Neural cell (in vitro differentiated cells): ENCODE measurements around the gene RBM20. TPM values are rescaled to one million over a fixed set of nuclear protein-coding genes. Genes with fewer than 3 reads are reported as not detected.

Source experiments
- H2AFZ ChIP-seq: fragments of 200-600, 300-800 bp; sonication (generic), shearing (Covaris generic); 2 replicates; pipeline ENCODE4 v1.6.0; 2014; ENCODE audit warnings: low read depth, mild to moderate bottlenecking, antibody characterized with exemption, low read length, moderate library complexity
- H3F3A ChIP-seq: fragments of 200-600 bp; shearing (Covaris generic); 2 replicates; pipeline ENCODE4 v1.6.1; 2016; ENCODE audit warnings: mild to moderate bottlenecking, moderate library complexity, mixed read lengths, antibody characterized with exemption, low read length; ENCODE audit not compliant: insufficient read depth, poor library complexity, severe bottlenecking
- H3K27ac ChIP-seq: fragments of 200-600, 300-800 bp; sonication (generic), shearing (Covaris generic); 2 replicates; pipeline ENCODE4 v1.5.1; 2014; ENCODE audit warnings: mild to moderate bottlenecking, low read length, moderate library complexity
- H3K27me3 ChIP-seq: fragments of 300-800, 200-600 bp; sonication (generic), shearing (Covaris generic); 2 replicates; pipeline ENCODE4 v1.6.0; 2014; ENCODE audit warnings: mild to moderate bottlenecking, low read depth, low read length, moderate library complexity; ENCODE audit not compliant: insufficient read depth
- H3K36me3 ChIP-seq: fragments of 300-800, 200-600 bp; sonication (generic), shearing (Covaris generic); 2 replicates; pipeline ENCODE4 v1.5.1; 2014; ENCODE audit warnings: mild to moderate bottlenecking, antibody characterized with exemption, low read length, moderate library complexity; ENCODE audit not compliant: insufficient read depth
- H3K4me2 ChIP-seq: fragments of 300-800, 200-600 bp; sonication (generic), shearing (Covaris generic); 2 replicates; pipeline ENCODE4 v1.6.0; 2014; ENCODE audit warnings: mild to moderate bottlenecking, low read length
- H3K4me3 ChIP-seq: fragments of 300-800, 200-600 bp; sonication (generic), shearing (Covaris generic); 2 replicates; pipeline ENCODE4 v1.5.1; 2014; ENCODE audit warnings: mild to moderate bottlenecking, low read length, moderate library complexity
- H3K79me2 ChIP-seq: fragments of 200-600 bp; shearing (Covaris generic); replicated peaks from 2 replicates; pipeline ENCODE4 v1.6.0; 2014; ENCODE audit warnings: mild to moderate bottlenecking, low read length, moderate library complexity; ENCODE audit not compliant: insufficient read depth
- H3K9ac ChIP-seq: fragments of 300-800, 200-600 bp; sonication (generic), shearing (Covaris generic); 2 replicates; pipeline ENCODE4 v1.6.1; 2016; ENCODE audit warnings: mild to moderate bottlenecking, low read length, mixed read lengths
- H3K9me2 ChIP-seq: fragments of 200-600 bp; shearing (Covaris generic); 2 replicates; pipeline ENCODE4 v1.6.1; 2016; ENCODE audit warnings: mild to moderate bottlenecking, low read length, mixed read lengths; ENCODE audit not compliant: insufficient read depth
- H3K9me3 ChIP-seq: fragments of 200-600, 300-800 bp; sonication (generic), shearing (Covaris generic); 2 replicates; pipeline ENCODE4 v1.6.1; 2016; ENCODE audit warnings: mild to moderate bottlenecking, mixed run types, low read length, moderate library complexity, mixed read lengths
- H4K20me1 ChIP-seq: fragments of 200-600 bp; shearing (Covaris generic); 2 replicates; pipeline ENCODE4 v1.6.1; 2016; ENCODE audit warnings: mild to moderate bottlenecking, mixed run types; ENCODE audit not compliant: insufficient read depth
- EP300 ChIP-seq: fragments of 450-650 bp; conservative IDR thresholded peaks from 2 replicates; pipeline ENCODE4 v1.6.1; 2014; ENCODE audit warnings: antibody characterized with exemption, mild to moderate bottlenecking, moderate library complexity; ENCODE audit not compliant: poor library complexity, severe bottlenecking
- EZH2 ChIP-seq: fragments of 200-600, 300-800 bp; shearing (Covaris generic), sonication (generic); IDR thresholded peaks from 2 replicates; pipeline ENCODE4 v1.6.1; 2014; ENCODE audit warnings: antibody characterized with exemption, low read length, borderline replicate concordance, mild to moderate bottlenecking; ENCODE audit not compliant: insufficient read depth, poor library complexity, severe bottlenecking
- MXI1 ChIP-seq: fragments of 450-650 bp; conservative IDR thresholded peaks from 2 replicates; pipeline ENCODE4 v1.6.1; 2014; ENCODE audit warnings: antibody characterized with exemption, mild to moderate bottlenecking; ENCODE audit not compliant: poor library complexity, severe bottlenecking
- POLR2AphosphoS5 ChIP-seq: IDR thresholded peaks from 2 replicates; pipeline ENCODE4 v1.6.1; 2012
- RAD21 ChIP-seq: fragments of 450-650 bp; conservative IDR thresholded peaks from 2 replicates; pipeline ENCODE4 v1.6.1; 2014; ENCODE audit warnings: antibody characterized with exemption, mild to moderate bottlenecking, moderate library complexity
- SMC3 ChIP-seq: fragments of 450-650 bp; conservative IDR thresholded peaks from 2 replicates; pipeline ENCODE4 v1.6.1; 2014; ENCODE audit warnings: antibody characterized with exemption, mild to moderate bottlenecking, moderate library complexity; ENCODE audit not compliant: poor library complexity
- TAF1 ChIP-seq: IDR thresholded peaks from 2 replicates; pipeline ENCODE4 v1.6.1; 2012; ENCODE audit warnings: low read depth
- polyA plus RNA-seq: library from polyadenylated mRNA; depleted of rRNA; stranded (reverse); fragments of >200 nt; gene quantifications from 2 replicates; pipeline ENCODE4 v1.2.3, GENCODE V29; 2014
- TF ChIP-seq, protein P1 (sequence below): IDR thresholded peaks from 2 replicates; pipeline ENCODE4 v1.6.1; 2012; ENCODE audit warnings: borderline replicate concordance
- TF ChIP-seq, protein P2 (sequence below): fragments of 450-650 bp; IDR thresholded peaks from 2 replicates; pipeline ENCODE4 v1.5.1; 2014; ENCODE audit warnings: antibody characterized with exemption, mild to moderate bottlenecking, moderate library complexity; ENCODE audit not compliant: poor library complexity, severe bottlenecking

The RBM20 gene
- polyA plus RNA-seq, 1 donor from 2014 or later, result 0.07 TPM

DNA sequence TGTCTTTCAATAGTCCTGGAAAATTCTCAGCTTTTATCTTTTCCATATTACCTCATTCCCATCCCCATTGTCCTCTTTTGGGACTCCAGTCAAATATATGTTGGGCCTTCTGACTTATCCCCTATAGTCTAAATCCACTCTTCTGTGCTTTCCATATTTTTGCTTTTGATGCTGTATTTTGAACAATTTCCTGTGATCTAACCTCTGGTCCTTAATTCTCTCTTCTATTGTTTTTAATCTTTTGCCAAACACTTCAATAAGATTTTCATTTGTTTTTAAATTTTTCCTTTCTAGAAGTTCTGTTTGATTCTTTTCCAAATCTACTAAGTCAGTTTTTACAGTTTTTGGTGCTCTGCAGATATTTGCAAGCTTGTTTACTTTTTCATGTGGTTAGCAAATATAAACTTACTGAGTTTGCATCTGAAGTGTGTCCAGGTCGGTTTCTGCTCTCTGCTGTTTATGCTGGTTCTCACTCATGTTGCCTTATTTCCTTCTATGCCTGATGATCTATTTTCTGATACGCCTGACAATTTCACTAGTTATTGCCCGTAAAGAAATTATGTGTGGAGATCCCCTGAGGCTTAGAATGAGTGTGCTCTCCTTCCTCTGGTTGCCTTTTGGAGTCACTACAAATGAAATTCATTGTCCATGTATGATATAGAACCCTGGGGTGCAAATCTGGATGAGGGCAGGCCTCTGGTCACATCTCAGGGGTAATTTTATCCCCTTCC, 110.4 kb downstream of the RBM20 start:
- Histone ChIP-seq H3F3A (no peaks in the 10 kb centered on the region), H3K4me2 (no peak overlapping the region), H3K36me3 (no peaks in the 10 kb centered on the region), H4K20me1 (no peaks in the 10 kb centered on the region), H3K27ac (no peak overlapping the region), H3K4me3 (no peak overlapping the region), H2AFZ (no peak overlapping the region), H3K9me3 (no peaks in the 10 kb centered on the region), H3K9ac (no peak overlapping the region), H3K27me3 (no peaks in the 10 kb centered on the region), H3K9me2 (no peaks in the 10 kb centered on the region), H3K79me2 (no peaks in the 10 kb centered on the region)
- TF ChIP-seq RAD21 (no peak), EP300 (no peak), TAF1 (no peak), MXI1 (no peak), SMC3 (no peak), EZH2 (no peak), POLR2AphosphoS5 (no peak)
- TF ChIP-seq, protein P1, sequence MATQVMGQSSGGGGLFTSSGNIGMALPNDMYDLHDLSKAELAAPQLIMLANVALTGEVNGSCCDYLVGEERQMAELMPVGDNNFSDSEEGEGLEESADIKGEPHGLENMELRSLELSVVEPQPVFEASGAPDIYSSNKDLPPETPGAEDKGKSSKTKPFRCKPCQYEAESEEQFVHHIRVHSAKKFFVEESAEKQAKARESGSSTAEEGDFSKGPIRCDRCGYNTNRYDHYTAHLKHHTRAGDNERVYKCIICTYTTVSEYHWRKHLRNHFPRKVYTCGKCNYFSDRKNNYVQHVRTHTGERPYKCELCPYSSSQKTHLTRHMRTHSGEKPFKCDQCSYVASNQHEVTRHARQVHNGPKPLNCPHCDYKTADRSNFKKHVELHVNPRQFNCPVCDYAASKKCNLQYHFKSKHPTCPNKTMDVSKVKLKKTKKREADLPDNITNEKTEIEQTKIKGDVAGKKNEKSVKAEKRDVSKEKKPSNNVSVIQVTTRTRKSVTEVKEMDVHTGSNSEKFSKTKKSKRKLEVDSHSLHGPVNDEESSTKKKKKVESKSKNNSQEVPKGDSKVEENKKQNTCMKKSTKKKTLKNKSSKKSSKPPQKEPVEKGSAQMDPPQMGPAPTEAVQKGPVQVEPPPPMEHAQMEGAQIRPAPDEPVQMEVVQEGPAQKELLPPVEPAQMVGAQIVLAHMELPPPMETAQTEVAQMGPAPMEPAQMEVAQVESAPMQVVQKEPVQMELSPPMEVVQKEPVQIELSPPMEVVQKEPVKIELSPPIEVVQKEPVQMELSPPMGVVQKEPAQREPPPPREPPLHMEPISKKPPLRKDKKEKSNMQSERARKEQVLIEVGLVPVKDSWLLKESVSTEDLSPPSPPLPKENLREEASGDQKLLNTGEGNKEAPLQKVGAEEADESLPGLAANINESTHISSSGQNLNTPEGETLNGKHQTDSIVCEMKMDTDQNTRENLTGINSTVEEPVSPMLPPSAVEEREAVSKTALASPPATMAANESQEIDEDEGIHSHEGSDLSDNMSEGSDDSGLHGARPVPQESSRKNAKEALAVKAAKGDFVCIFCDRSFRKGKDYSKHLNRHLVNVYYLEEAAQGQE, result no peak
- TF ChIP-seq, protein P2, sequence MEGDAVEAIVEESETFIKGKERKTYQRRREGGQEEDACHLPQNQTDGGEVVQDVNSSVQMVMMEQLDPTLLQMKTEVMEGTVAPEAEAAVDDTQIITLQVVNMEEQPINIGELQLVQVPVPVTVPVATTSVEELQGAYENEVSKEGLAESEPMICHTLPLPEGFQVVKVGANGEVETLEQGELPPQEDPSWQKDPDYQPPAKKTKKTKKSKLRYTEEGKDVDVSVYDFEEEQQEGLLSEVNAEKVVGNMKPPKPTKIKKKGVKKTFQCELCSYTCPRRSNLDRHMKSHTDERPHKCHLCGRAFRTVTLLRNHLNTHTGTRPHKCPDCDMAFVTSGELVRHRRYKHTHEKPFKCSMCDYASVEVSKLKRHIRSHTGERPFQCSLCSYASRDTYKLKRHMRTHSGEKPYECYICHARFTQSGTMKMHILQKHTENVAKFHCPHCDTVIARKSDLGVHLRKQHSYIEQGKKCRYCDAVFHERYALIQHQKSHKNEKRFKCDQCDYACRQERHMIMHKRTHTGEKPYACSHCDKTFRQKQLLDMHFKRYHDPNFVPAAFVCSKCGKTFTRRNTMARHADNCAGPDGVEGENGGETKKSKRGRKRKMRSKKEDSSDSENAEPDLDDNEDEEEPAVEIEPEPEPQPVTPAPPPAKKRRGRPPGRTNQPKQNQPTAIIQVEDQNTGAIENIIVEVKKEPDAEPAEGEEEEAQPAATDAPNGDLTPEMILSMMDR, result no peak

DNA sequence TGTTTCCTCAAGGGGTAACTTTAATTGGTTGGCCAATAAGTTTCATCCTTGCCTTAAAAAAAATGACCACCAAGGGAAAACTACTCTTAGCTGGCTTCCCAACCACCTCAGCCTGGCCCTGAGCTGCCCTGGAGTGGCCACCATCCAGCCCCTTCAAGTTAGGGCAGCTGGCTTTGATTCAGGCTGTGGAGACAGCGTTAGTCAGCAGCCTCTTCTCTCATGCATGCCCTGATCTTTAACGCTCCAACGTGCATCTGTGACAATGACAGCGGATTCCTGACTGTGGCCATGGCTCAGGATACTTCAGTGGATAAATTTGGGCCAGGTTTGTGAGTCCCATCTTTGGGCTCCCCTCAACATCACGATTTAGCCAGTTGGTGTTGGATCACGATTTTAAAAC, 111.6 kb downstream of the RBM20 start:
- no peaks in the 10 kb centered on the region for H3F3A ChIP-seq
- no peaks in the 10 kb centered on the region for H3K36me3 ChIP-seq
- H4K20me1 ChIP-seq, result no peaks in the 10 kb centered on the region
- no peak overlapping the region for H3K27ac ChIP-seq
- H3K9me3 ChIP-seq, result no peaks in the 10 kb centered on the region
- no peak overlapping the region for H3K4me2 ChIP-seq
- no peak overlapping the region for H3K9ac ChIP-seq
- H3K27me3 ChIP-seq, result no peaks in the 10 kb centered on the region
- H2AFZ ChIP-seq, result no peak overlapping the region
- TF ChIP-seq, protein P2, result no peak
- TF ChIP-seq POLR2AphosphoS5 (no peak), EZH2 (no peak), SMC3 (no peak), EP300 (no peak), TAF1 (no peak), RAD21 (no peak), MXI1 (no peak)
- TF ChIP-seq, protein P1, result no peak
- H3K9me2 ChIP-seq, result no peaks in the 10 kb centered on the region
- H3K79me2 ChIP-seq, result no peaks in the 10 kb centered on the region
- no peak overlapping the region for H3K4me3 ChIP-seq
